Keratinocyte (primary cell): Measurements from ENCODE around the gene INPP5A. TPM values are rescaled to one million over a fixed set of nuclear protein-coding genes. Genes with fewer than 3 reads are reported as not detected.
A peak's percentile ranks its signal among the peaks of the same experiment; 100 is the strongest.

Experiments
- DNase-seq: peaks from one replicate; pipeline ENCODE4 v3.0.0-alpha.2; 2011; ENCODE audit warnings: low read depth, missing footprints, low spot score
- FAIRE-seq: peaks from 2 replicates; lab custom pipeline; 2011; peaks lifted over from hg19 to GRCh38; lab: Jason Lieb, UNC
- H2AFZ ChIP-seq: 2 replicates; pipeline ENCODE4 v1.6.0; 2012; ENCODE audit warnings: low read length, control low read depth, inconsistent platforms; ENCODE audit not compliant: control insufficient read depth
- H3K27ac ChIP-seq: 2 replicates; pipeline ENCODE4 v1.5.1; 2011; ENCODE audit warnings: low read length; ENCODE audit not compliant: control insufficient read depth, insufficient read depth
- H3K27me3 ChIP-seq: 3 replicates; pipeline ENCODE4 v1.6.0; 2011; ENCODE audit warnings: low read length; ENCODE audit not compliant: control insufficient read depth, insufficient read depth; ENCODE audit errors: extremely low read depth
- H3K36me3 ChIP-seq, 2 experiments: 2 replicates in 1 of 2; 3 replicates in 1 of 2; pipeline ENCODE4 v1.5.1; 2011; ENCODE audit warnings: low read length in 2 of 2, mild to moderate bottlenecking in 1 of 2; ENCODE audit not compliant: control insufficient read depth in 2 of 2, insufficient read depth in 2 of 2; ENCODE audit errors: extremely low read depth in 1 of 2
- H3K4me1 ChIP-seq: 3 replicates; pipeline ENCODE4 v1.5.1; 2011; ENCODE audit warnings: low read length; ENCODE audit not compliant: control insufficient read depth, insufficient read depth; ENCODE audit errors: extremely low read depth
- H3K4me2 ChIP-seq: 3 replicates; pipeline ENCODE4 v1.6.0; 2011; ENCODE audit warnings: low read depth, low read length; ENCODE audit not compliant: control insufficient read depth, insufficient read depth; ENCODE audit errors: extremely low read depth
- H3K4me3 ChIP-seq, 3 experiments: fragments of 200-600 bp in 1 of 3; sonication (generic) in 1 of 3; 2 replicates in 2 of 3; 3 replicates in 1 of 3; pipeline ENCODE4 v1.5.1; 2011 to 2016; ENCODE audit warnings: low read length in 3 of 3, mild to moderate bottlenecking in 3 of 3, control low read depth in 2 of 3, inconsistent platforms in 1 of 3, low read depth in 1 of 3, mixed read lengths in 1 of 3, mixed run types in 1 of 3, moderate library complexity in 1 of 3; ENCODE audit not compliant: control insufficient read depth in 2 of 3, insufficient read depth in 2 of 3; ENCODE audit errors: extremely low read depth in 1 of 3
- H3K79me2 ChIP-seq: 2 replicates; pipeline ENCODE4 v1.6.0; 2012; ENCODE audit warnings: low read length; ENCODE audit not compliant: control insufficient read depth, insufficient read depth
- H3K9ac ChIP-seq: 3 replicates; pipeline ENCODE4 v1.6.0; 2011; ENCODE audit warnings: low read length; ENCODE audit not compliant: control insufficient read depth, insufficient read depth; ENCODE audit errors: extremely low read depth
- H3K9me1 ChIP-seq: 3 replicates; pipeline ENCODE4 v1.6.0; 2011; ENCODE audit warnings: low read length; ENCODE audit not compliant: control insufficient read depth, insufficient read depth; ENCODE audit errors: extremely low read depth
- H3K9me3 ChIP-seq: 2 replicates; pipeline ENCODE4 v1.5.1; 2012; ENCODE audit warnings: low read depth, low read length; ENCODE audit not compliant: control insufficient read depth
- H4K20me1 ChIP-seq: 3 replicates; pipeline ENCODE4 v1.6.0; 2011; ENCODE audit warnings: low read length; ENCODE audit not compliant: control insufficient read depth, insufficient read depth; ENCODE audit errors: extremely low read depth
- CTCF ChIP-seq, 3 experiments: IDR thresholded peaks in 1 of 3; conservative IDR thresholded peaks in 1 of 3; optimal IDR thresholded peaks in 1 of 3; 2 replicates in 2 of 3; 3 replicates in 1 of 3; pipeline versions ENCODE3 to v1.5.1; 2011; ENCODE audit warnings: low read length in 3 of 3, mild to moderate bottlenecking in 3 of 3, moderate library complexity in 2 of 3, control low read depth in 1 of 3, inconsistent platforms in 1 of 3; ENCODE audit not compliant: insufficient read depth in 2 of 3; ENCODE audit errors: extremely low read depth in 1 of 3
- EZH2 ChIP-seq: IDR thresholded peaks from one replicate; pipeline ENCODE4 v1.6.1; 2012; ENCODE audit warnings: inconsistent platforms, mild to moderate bottlenecking, low read length, moderate library complexity
- dilution Hi-C: fragments of 300-500 bp; cut with MboI; formaldehyde crosslinking; loops from one replicate; pipeline ENCODE4 v1.7.0; 2020; ENCODE audit warnings: low sequenced_read_pairs; ENCODE audit not compliant: extremely low pct_ligation_motif_present
- polyA plus RNA-seq, 5 experiments: library from polyadenylated mRNA; depleted of rRNA in 3 of 5; stranded (reverse) in 3 of 5; stranded (forward) in 1 of 5; unstranded in 1 of 5; fragments of >200 nt; gene quantifications; 1 replicate in 1 of 5; 2 replicates in 3 of 5; 3 replicates in 1 of 5; pipeline versions ENCODE4 v1.2.1 to v1.2.3, GENCODE V29; 2011 to 2012; ENCODE audit warnings: missing spikeins in 2 of 5, low read depth in 1 of 5, low replicate concordance in 1 of 5

Gene INPP5A
- polyA plus RNA-seq, 1 donor (not counting 4 experiments of a cell fraction or from before 2014, with no cell fraction given): 11.2 TPM

- Histone ChIP-seq H3K4me3 (no peak overlapping the region), H3K9ac (no peak overlapping the region), H3K4me1 (no peaks in the 10 kb centered on the region), H3K36me3 (no peaks in the 10 kb centered on the region), H3K79me2 (no peaks in the 10 kb centered on the region), H4K20me1 (no peaks in the 10 kb centered on the region), H3K4me2 (no peak overlapping the region), H2AFZ (no peak overlapping the region), H3K9me3 (no peaks in the 10 kb centered on the region), H3K27me3 (peaks cover 39% of the 10 kb centered on the region), H3K27ac (no peak overlapping the region), H3K9me1 (no peaks in the 10 kb centered on the region)
- dilution Hi-C loops: no loop called here
- no peak for FAIRE-seq
- TF ChIP-seq CTCF (optimal IDR thresholded peaks at IDR 0.05 in 1 of 3, IDR thresholded peaks at IDR 0.05 in 1 of 3, conservative IDR thresholded peaks at IDR 0.05 in 1 of 3; ENCODE audit: extremely low read depth in 1 of 3, insufficient read depth in 2 of 3, low read length in 3 of 3): no peak
- TF ChIP-seq EZH2: no peak
- no peak for DNase-seq
Measured at GRCh38 chr10:132783165-132783939, 245.8 kb downstream of the INPP5A start.

- DNase-seq: no peak
- Histone ChIP-seq H3K4me1 (no peaks in the 10 kb centered on the region), H3K27me3 (peaks cover 47% of the 10 kb centered on the region), H3K9me3 (no peaks in the 10 kb centered on the region), H3K36me3 (no peaks in the 10 kb centered on the region), H3K9me1 (no peaks in the 10 kb centered on the region), H3K27ac (no peak overlapping the region), H3K4me3 (no peak overlapping the region), H2AFZ (no peak overlapping the region), H4K20me1 (no peaks in the 10 kb centered on the region), H3K4me2 (no peak overlapping the region), H3K9ac (no peak overlapping the region), H3K79me2 (no peaks in the 10 kb centered on the region)
- dilution Hi-C loops: no loop called here
- FAIRE-seq: no peak
- TF ChIP-seq EZH2 (peak; percentile 61), CTCF (optimal IDR thresholded peaks at IDR 0.05 in 1 of 3, IDR thresholded peaks at IDR 0.05 in 1 of 3, conservative IDR thresholded peaks at IDR 0.05 in 1 of 3; ENCODE audit: extremely low read depth in 1 of 3, insufficient read depth in 2 of 3, low read length in 3 of 3) (no peak)
Measured at GRCh38 chr10:132783940-132784865, 246.6 kb downstream of the INPP5A start.
